Nephron (organoid): ENCODE data around the gene BORCS5.
"Not testable (repeated sequence)": the region's sequence is repeated elsewhere in the genome, so short reads cannot be mapped to it uniquely, and the experiment has no call there.

Experiments
- H3K27ac Mint-ChIP-seq, 3 experiments: 2 replicates each; pipeline ENCODE4 v1.8.0; 2020; ENCODE audit warnings: mixed read lengths in 3 of 3, mild to moderate bottlenecking in 2 of 3, moderate library complexity in 1 of 3
- H3K27me3 Mint-ChIP-seq: 2 replicates; pipeline ENCODE4 v1.8.0; 2021; ENCODE audit warnings: low read depth, mild to moderate bottlenecking, moderate library complexity, mixed read lengths
- H3K36me3 Mint-ChIP-seq: 2 replicates; pipeline ENCODE4 v1.8.0; 2020; ENCODE audit warnings: low read depth, mixed read lengths
- H3K4me1 Mint-ChIP-seq: 2 replicates; pipeline ENCODE4 v1.8.0; 2020; ENCODE audit warnings: mixed read lengths
- H3K4me3 Mint-ChIP-seq, 3 experiments: 2 replicates each; pipeline ENCODE4 v1.8.0; 2020; ENCODE audit warnings: mild to moderate bottlenecking in 3 of 3, mixed read lengths in 3 of 3, moderate library complexity in 2 of 3
- H3K9me3 Mint-ChIP-seq: 2 replicates; pipeline ENCODE4 v1.8.0; 2020; ENCODE audit warnings: mixed read lengths
- TF ChIP-seq, protein P1 (sequence below), 3 experiments: fragments of 200-600 bp; sonication (generic); IDR thresholded peaks; one replicate each; pipeline ENCODE4 v1.5.0; 2021; ENCODE audit warnings: antibody characterized with exemption in 3 of 3; ENCODE audit not compliant: unreplicated experiment in 3 of 3

BORCS5 gene

DNA sequence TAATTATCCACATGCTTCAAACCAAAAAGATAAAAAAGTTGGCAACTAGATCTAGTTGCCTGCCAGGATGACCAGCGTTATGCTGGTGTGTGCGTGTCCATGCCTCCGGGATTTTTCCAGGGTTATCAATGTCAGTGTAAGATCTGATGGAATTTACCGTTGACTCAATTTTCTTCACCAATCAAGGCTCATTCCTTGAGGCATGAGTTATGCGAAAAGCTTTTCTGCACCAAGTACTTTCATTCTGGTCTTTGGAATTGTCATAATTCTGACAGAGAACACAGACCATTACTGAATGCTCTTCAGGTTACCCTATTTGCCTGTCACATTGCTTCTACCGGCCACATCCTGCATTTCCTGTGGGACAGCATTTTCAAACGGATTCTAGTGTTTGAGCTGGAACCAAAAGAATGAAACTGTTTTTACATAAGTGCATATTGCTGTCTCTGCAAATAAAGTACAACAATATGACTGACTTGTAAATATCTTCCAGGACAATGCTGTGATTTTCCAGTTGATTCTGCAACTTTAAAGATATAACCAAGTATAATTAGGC is 114.0 kb downstream of the BORCS5 start:
- Mint-ChIP-seq H3K4me3 (no peak overlapping the region), H3K27ac (no peak overlapping the region), H3K36me3 (peaks cover 74% of the 10 kb centered on the region), H3K4me1 (no peaks in the 10 kb centered on the region), H3K9me3 (peaks cover 11% of the 10 kb centered on the region), H3K27me3 (no peaks in the 10 kb centered on the region)
- TF ChIP-seq, protein P1, sequence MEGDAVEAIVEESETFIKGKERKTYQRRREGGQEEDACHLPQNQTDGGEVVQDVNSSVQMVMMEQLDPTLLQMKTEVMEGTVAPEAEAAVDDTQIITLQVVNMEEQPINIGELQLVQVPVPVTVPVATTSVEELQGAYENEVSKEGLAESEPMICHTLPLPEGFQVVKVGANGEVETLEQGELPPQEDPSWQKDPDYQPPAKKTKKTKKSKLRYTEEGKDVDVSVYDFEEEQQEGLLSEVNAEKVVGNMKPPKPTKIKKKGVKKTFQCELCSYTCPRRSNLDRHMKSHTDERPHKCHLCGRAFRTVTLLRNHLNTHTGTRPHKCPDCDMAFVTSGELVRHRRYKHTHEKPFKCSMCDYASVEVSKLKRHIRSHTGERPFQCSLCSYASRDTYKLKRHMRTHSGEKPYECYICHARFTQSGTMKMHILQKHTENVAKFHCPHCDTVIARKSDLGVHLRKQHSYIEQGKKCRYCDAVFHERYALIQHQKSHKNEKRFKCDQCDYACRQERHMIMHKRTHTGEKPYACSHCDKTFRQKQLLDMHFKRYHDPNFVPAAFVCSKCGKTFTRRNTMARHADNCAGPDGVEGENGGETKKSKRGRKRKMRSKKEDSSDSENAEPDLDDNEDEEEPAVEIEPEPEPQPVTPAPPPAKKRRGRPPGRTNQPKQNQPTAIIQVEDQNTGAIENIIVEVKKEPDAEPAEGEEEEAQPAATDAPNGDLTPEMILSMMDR (IDR thresholded peaks at IDR 0.05; ENCODE audit: unreplicated experiment in 3 of 3), result no peak

GRCh38 chr12:12471982-12472961 is 115.4 kb downstream of the BORCS5 start:
- peaks cover 78% of the 10 kb centered on the region for H3K36me3 Mint-ChIP-seq
- H3K4me3 Mint-ChIP-seq, H3K27ac Mint-ChIP-seq, H3K4me1 Mint-ChIP-seq, H3K27me3 Mint-ChIP-seq: not testable (repeated sequence)
- H3K9me3 Mint-ChIP-seq, result peaks cover 11% of the 10 kb centered on the region

GRCh38 chr12:12473223-12473622 is 116.3 kb downstream of the BORCS5 start:
- Mint-ChIP-seq H3K27ac (no peak overlapping the region), H3K36me3 (peaks cover 76% of the 10 kb centered on the region), H3K27me3 (no peaks in the 10 kb centered on the region), H3K4me1 (no peaks in the 10 kb centered on the region), H3K9me3 (peaks cover 11% of the 10 kb centered on the region), H3K4me3 (no peak overlapping the region)
- TF ChIP-seq, protein P1 (IDR thresholded peaks at IDR 0.05; ENCODE audit: unreplicated experiment in 3 of 3), result no peak

GRCh38 chr12:12474471-12474928 is 117.6 kb downstream of the BORCS5 start:
- Mint-ChIP-seq H3K4me1 (no peaks in the 10 kb centered on the region), H3K27ac (no peak overlapping the region), H3K36me3 (peaks cover 77% of the 10 kb centered on the region), H3K27me3 (no peaks in the 10 kb centered on the region), H3K4me3 (no peak overlapping the region), H3K9me3 (peaks cover 11% of the 10 kb centered on the region)
- TF ChIP-seq, protein P1 (IDR thresholded peaks at IDR 0.05; ENCODE audit: unreplicated experiment in 3 of 3), result no peak

- Mint-ChIP-seq H3K4me3 (no peak overlapping the region), H3K27me3 (no peaks in the 10 kb centered on the region), H3K9me3 (peaks cover 9% of the 10 kb centered on the region), H3K36me3 (peaks cover 78% of the 10 kb centered on the region), H3K27ac (no peak overlapping the region), H3K4me1 (no peaks in the 10 kb centered on the region)
- TF ChIP-seq, protein P1 (IDR thresholded peaks at IDR 0.05; ENCODE audit: unreplicated experiment in 3 of 3), result no peak
Measured at GRCh38 chr12:12474931-12475795, 118.3 kb downstream of the BORCS5 start.
